AG04449 (cell line): Measurements from ENCODE around the gene CPN1.
"Not testable (repeated sequence)": the region's sequence is repeated elsewhere in the genome, so short reads cannot be mapped to it uniquely, and the experiment has no call there.

Source experiments
- CTCF ChIA-PET: fragments of 350-600 bp; formaldehyde crosslinking; extraction: SDS; loops from one replicate; lab custom pipeline; 2021; ENCODE audit warnings: antibody characterized with exemption; lab: Yijun Ruan, JAX
- POLR2A ChIA-PET: fragments of 400-600, 350-600 bp; formaldehyde crosslinking; extraction: SDS; loops from one replicate; lab custom pipeline; 2020; ENCODE audit warnings: antibody characterized with exemption, inconsistent platforms; lab: Yijun Ruan, JAX
- DNase-seq: peaks from one replicate; pipeline ENCODE4 v3.0.0-alpha.2; 2010; ENCODE audit warnings: low read depth, low spot score
- H3K4me3 ChIP-seq: 2 replicates; pipeline ENCODE4 v1.5.1; 2011; ENCODE audit warnings: low read depth, mild to moderate bottlenecking, control low read depth, low read length
- CTCF ChIP-seq: IDR thresholded peaks from one replicate; pipeline ENCODE4 v1.5.1; 2011; ENCODE audit warnings: mild to moderate bottlenecking, moderate library complexity, low read length, control low read depth, inconsistent platforms; ENCODE audit not compliant: insufficient read depth; ENCODE audit errors: missing control alignments

The CPN1 gene

GRCh38 chr10:100014071-100014762 is 67.5 kb downstream of the CPN1 start:
- H3K4me3 ChIP-seq, result no peak overlapping the region
- ChIA-PET POLR2A (no interaction called here), CTCF (interaction anchor here (1.2 to 7.8 kb wide), 3 partner anchors 31 to 168 kb away, joined by 3 to 69 read pairs (median 6); no protein-coding TSS in a partner anchor)
- TF ChIP-seq CTCF, result no peak
- no peak for DNase-seq

- no peak overlapping the region for H3K4me3 ChIP-seq
- POLR2A ChIA-PET, result no interaction called here
- CTCF ChIA-PET, result interaction anchor here (0.8 to 7.8 kb wide), 6 partner anchors 10 to 168 kb away, joined by 3 to 74 read pairs (median 4); no protein-coding TSS in a partner anchor
- no peak for TF ChIP-seq CTCF
- no peak for DNase-seq
Observed at GRCh38 chr10:100013621-100014020, 68.0 kb downstream of the CPN1 start.

- H3K4me3 ChIP-seq, DNase-seq, POLR2A ChIA-PET: not testable (repeated sequence)
- CTCF ChIA-PET, result interaction anchor here (1.0 to 7.8 kb wide), 8 partner anchors 12 to 166 kb away, joined by 3 to 74 read pairs (median 22); no protein-coding TSS in a partner anchor
Observed at GRCh38 chr10:100011906-100012305, 69.8 kb downstream of the CPN1 start.

- H3K4me3 ChIP-seq, result peak within 1 kb of the TSS; percentile 85
- peak; percentile 43 for TF ChIP-seq CTCF
- DNase-seq, result no peak
- POLR2A ChIA-PET, result interaction anchor here (0.7 to 1.1 kb wide), 2 partner anchors 38 to 44 kb away, joined by 3 to 4 read pairs; no protein-coding TSS in a partner anchor
- CTCF ChIA-PET, result interaction anchor here (0.7 to 7.8 kb wide), 43 partner anchors 9 to 276 kb away, joined by 3 to 74 read pairs (median 5); partner anchors contain the start of gene CPN1
Observed at GRCh38 chr10:100009793-100010676, 71.6 kb downstream of the CPN1 start, which contains the start of gene DNMBP. Gene DNMBP (minus strand): TSS chr10:100009947. CDS start chr10:99972124, 37,823 bp downstream.

- ChIA-PET CTCF (interaction anchor here (0.7 to 7.8 kb wide), 41 partner anchors 9 to 276 kb away, joined by 3 to 74 read pairs (median 5); partner anchors contain the start of gene CPN1), POLR2A (interaction anchor here (1.1 to 1.9 kb wide), 3 partner anchors 33 to 44 kb away, joined by 4 read pairs; no protein-coding TSS in a partner anchor)
- no peak for DNase-seq
- peak overlapping the region; percentile 85 for H3K4me3 ChIP-seq
- TF ChIP-seq CTCF, result peak; percentile 76
Observed at GRCh38 chr10:100009283-100009792, 72.3 kb downstream of the CPN1 start.

GRCh38 chr10:100008708-100009282 is 72.9 kb downstream of the CPN1 start:
- ChIA-PET POLR2A (interaction anchor here (1.1 to 1.9 kb wide), 2 partner anchors 32 to 43 kb away, joined by 4 read pairs; no protein-coding TSS in a partner anchor), CTCF (interaction anchor here (0.8 to 7.8 kb wide), 29 partner anchors 9 to 275 kb away, joined by 3 to 74 read pairs (median 8); partner anchors contain the start of gene CPN1)
- no peak for TF ChIP-seq CTCF
- peak overlapping the region; percentile 85 for H3K4me3 ChIP-seq
- DNase-seq, result no peak
